ENCODE results near the gene CLEC20A. TPM values are rescaled to one million over a fixed set of nuclear protein-coding genes. Genes with fewer than 3 reads are reported as not detected.

Gene CLEC20A
- total and polyA plus RNA-seq, 2 of the 8 experiments (the other 6 are each of a cell fraction or from before 2014, with no cell fraction given): not detected

- H4K20me1 ChIP-seq (replicated peaks in 1 of 2; ENCODE audit: control insufficient read depth in 1 of 2, insufficient read depth in 2 of 2, low read length in 2 of 2): no peaks in the 10 kb centered on the region
- no peak overlapping the region for H2BK15ac ChIP-seq (ENCODE audit: low read length)
- no peak overlapping the region for H2AFZ ChIP-seq (ENCODE audit: low read length)
- no peaks in the 10 kb centered on the region for H3K9me3 ChIP-seq (ENCODE audit: insufficient read depth in 2 of 2, low read depth in 1 of 2, low read length in 1 of 2)
- H3K56ac ChIP-seq (replicated peaks; ENCODE audit: insufficient read length, low read depth, low read length): no peak overlapping the region
- no peak overlapping the region for H3K4me2 ChIP-seq (ENCODE audit: insufficient read depth in 1 of 2, low read depth in 2 of 2, low read length in 2 of 2)
- no peaks in the 10 kb centered on the region for H3K4me1 ChIP-seq (replicated peaks in 1 of 4; ENCODE audit: control insufficient read depth in 3 of 4, insufficient read depth in 4 of 4, low read length in 3 of 4)
- peaks cover 2 to 24% (median 9%) of the 10 kb centered on the region in 4 experiments; a peak in 7 of 8 replicates for H3K36me3 ChIP-seq (ENCODE audit: control insufficient read depth in 2 of 4, insufficient read depth in 4 of 4, low read length in 3 of 4)
- no peak overlapping the region for H4K5ac ChIP-seq (ENCODE audit: insufficient read length, low read depth, low read length)
- H4K91ac ChIP-seq (replicated peaks; ENCODE audit: insufficient read length, low read length): no peak overlapping the region
- H3K9ac ChIP-seq (replicated peaks in 1 of 4; ENCODE audit: extremely low read depth in 1 of 4, low read depth in 3 of 4, low read length in 3 of 4): no peak overlapping the region
- ChIA-PET POLR2A (ENCODE audit: partially characterized antibody) (no interaction called here), CTCF (ENCODE audit: partially characterized antibody) (interaction anchor here (0.8 to 4.4 kb wide), 7 partner anchors 10 to 88 kb away, joined by 3 to 22 read pairs (median 3); no protein-coding TSS in a partner anchor)
- no peak overlapping the region for H2AK5ac ChIP-seq (ENCODE audit: low read depth, low read length)
- H2BK12ac ChIP-seq (ENCODE audit: low read depth, low read length): no peak overlapping the region
- no peak overlapping the region for H3K27ac ChIP-seq (ENCODE audit: low read depth, low read length)
- no peaks in the 10 kb centered on the region for H3K27me3 ChIP-seq (replicated peaks in 1 of 4; ENCODE audit: control insufficient read depth in 3 of 4, extremely low read depth in 1 of 4, insufficient read depth in 3 of 4, low read length in 3 of 4)
- no peak overlapping the region for H4K8ac ChIP-seq (ENCODE audit: extremely low read depth, insufficient read depth, low read length)
- no peak overlapping the region for H3K4ac ChIP-seq (replicated peaks; ENCODE audit: insufficient read length, low read depth, low read length)
- H3K23ac ChIP-seq (ENCODE audit: insufficient read length): no peak overlapping the region
- no peak overlapping the region for H3K18ac ChIP-seq (ENCODE audit: extremely low read depth, low read length)
- no peaks in the 10 kb centered on the region for H3K23me2 ChIP-seq (ENCODE audit: low read depth, low read length)
- WGBS, 2 experiments (ENCODE audit: extremely low coverage in 1 of 2, insufficient coverage in 1 of 2, insufficient read length in 1 of 2, insufficient replicate concordance in 2 of 2, low coverage in 1 of 2, low lambda C conversion rate in 2 of 2, missing lambda C conversion rate in 1 of 2): 89% methylated on average over 1 of the region's 1 CpG; no CpG with 5 or more reads in 1 of the 2 experiments
- TF ChIP-seq EP300 (IDR thresholded peaks at IDR 0.05; ENCODE audit: borderline replicate concordance in 1 of 2, low read depth in 2 of 2, low read length in 2 of 2): no peak
- H2BK5ac ChIP-seq (ENCODE audit: low read depth, low read length): no peak overlapping the region
- H3K4me3 ChIP-seq (ENCODE audit: extremely low read depth in 1 of 4, insufficient read depth in 2 of 4, low read depth in 3 of 4, low read length in 4 of 4): no peak overlapping the region
- no peaks in the 10 kb centered on the region for H3K79me2 ChIP-seq (ENCODE audit: control insufficient read depth in 1 of 2, insufficient read depth in 2 of 2, low read length in 2 of 2)
- no peak overlapping the region for H2BK20ac ChIP-seq (ENCODE audit: low read length)
- no peak overlapping the region for H3K14ac ChIP-seq (ENCODE audit: insufficient read length)
- H2BK120ac ChIP-seq (replicated peaks; ENCODE audit: low read depth, low read length): no peak overlapping the region
- no peaks in the 10 kb centered on the region for H3K79me1 ChIP-seq (ENCODE audit: low read depth, low read length)
- DNase-seq (ENCODE audit: low read depth in 1 of 2, low spot score in 2 of 2) (no peak), FAIRE-seq (no peak)
These were observed 32.6 kb downstream of the CLEC20A start for GRCh38 chr1:178464141-178464540.

All from H1 (cell line).